HUES6 (cell line): ENCODE results near the gene XRCC5.

Experiments
- H3K27ac ChIP-seq: 2 replicates; pipeline ENCODE4 v1.7.0; 2013; ENCODE audit warnings: low read depth, mild to moderate bottlenecking, low read length, inconsistent platforms
- H3K27me3 ChIP-seq: 2 replicates; pipeline ENCODE4 v1.6.1; 2013; ENCODE audit warnings: low read length; ENCODE audit not compliant: control insufficient read depth, insufficient read depth
- H3K36me3 ChIP-seq: 2 replicates; pipeline ENCODE4 v1.6.1; 2013; ENCODE audit warnings: low read length; ENCODE audit not compliant: control insufficient read depth, insufficient read depth
- H3K4me1 ChIP-seq: 2 replicates; pipeline ENCODE4 v1.6.1; 2013; ENCODE audit warnings: low read length; ENCODE audit not compliant: control insufficient read depth, insufficient read depth
- H3K4me3 ChIP-seq: 2 replicates; pipeline ENCODE4 v1.5.1; 2013; ENCODE audit warnings: low read depth, low read length
- H3K9ac ChIP-seq: one replicate; pipeline ENCODE4 v1.6.1; 2013; ENCODE audit warnings: mild to moderate bottlenecking, low read length
- H3K9me3 ChIP-seq: 2 replicates; pipeline ENCODE4 v1.6.1; 2013; ENCODE audit warnings: low read depth, low read length; ENCODE audit not compliant: control insufficient read depth, insufficient read depth

XRCC5 gene

GRCh38 chr2:216233281-216233995 lies 124.3 kb downstream of the XRCC5 start:
- no peaks in the 10 kb centered on the region for H3K4me1 ChIP-seq
- H3K4me3 ChIP-seq, result no peak overlapping the region
- H3K9ac ChIP-seq, result no peak overlapping the region
- no peaks in the 10 kb centered on the region for H3K27me3 ChIP-seq
- H3K27ac ChIP-seq, result no peak overlapping the region
- H3K9me3 ChIP-seq, result 0 out of 2 replicates have a peak, but pooled peaks cover 5% of the 10 kb centered on the region
- no peaks in the 10 kb centered on the region for H3K36me3 ChIP-seq

- Histone ChIP-seq H3K9me3 (0 out of 2 replicates have a peak, but pooled peaks cover 5% of the 10 kb centered on the region), H3K36me3 (no peaks in the 10 kb centered on the region), H3K4me1 (no peaks in the 10 kb centered on the region), H3K9ac (no peak overlapping the region), H3K4me3 (no peak overlapping the region), H3K27ac (no peak overlapping the region), H3K27me3 (no peaks in the 10 kb centered on the region)
Measured at GRCh38 chr2:216234106-216234505, 125.0 kb downstream of the XRCC5 start.

GRCh38 chr2:216235462-216235861 lies 126.3 kb downstream of the XRCC5 start:
- Histone ChIP-seq H3K27ac (no peak overlapping the region), H3K4me1 (no peaks in the 10 kb centered on the region), H3K36me3 (no peaks in the 10 kb centered on the region), H3K4me3 (no peak overlapping the region), H3K9ac (no peak overlapping the region), H3K9me3 (0 out of 2 replicates have a peak, but pooled peaks cover 5% of the 10 kb centered on the region), H3K27me3 (no peaks in the 10 kb centered on the region)

- Histone ChIP-seq H3K9me3 (0 out of 2 replicates have a peak, but pooled peaks cover 5% of the 10 kb centered on the region), H3K27ac (no peak overlapping the region), H3K27me3 (no peaks in the 10 kb centered on the region), H3K9ac (no peak overlapping the region), H3K4me3 (no peak overlapping the region), H3K36me3 (no peaks in the 10 kb centered on the region), H3K4me1 (no peaks in the 10 kb centered on the region)
Measured at GRCh38 chr2:216235896-216236295, 126.7 kb downstream of the XRCC5 start.

- Histone ChIP-seq H3K27me3 (no peaks in the 10 kb centered on the region), H3K27ac (no peak overlapping the region), H3K4me1 (no peaks in the 10 kb centered on the region), H3K9ac (no peak overlapping the region), H3K36me3 (no peaks in the 10 kb centered on the region), H3K4me3 (no peak overlapping the region), H3K9me3 (0 out of 2 replicates have a peak, but pooled peaks cover 5% of the 10 kb centered on the region)
Measured at GRCh38 chr2:216236486-216236885, 127.3 kb downstream of the XRCC5 start.

- H3K27me3 ChIP-seq, result no peaks in the 10 kb centered on the region
- no peaks in the 10 kb centered on the region for H3K36me3 ChIP-seq
- H3K4me1 ChIP-seq, result peaks cover 10% of the 10 kb centered on the region; the same call in 1 of the 2 replicates
- H3K27ac ChIP-seq, result no peak overlapping the region
- H3K4me3 ChIP-seq, result no peak overlapping the region
- no peak overlapping the region for H3K9ac ChIP-seq
- H3K9me3 ChIP-seq, result no peaks in the 10 kb centered on the region
Measured at GRCh38 chr2:216242365-216242764, 133.2 kb downstream of the XRCC5 start.

GRCh38 chr2:216243026-216243425 lies 133.9 kb downstream of the XRCC5 start:
- Histone ChIP-seq H3K36me3 (no peaks in the 10 kb centered on the region), H3K9me3 (no peaks in the 10 kb centered on the region), H3K4me3 (no peak overlapping the region), H3K9ac (no peak overlapping the region), H3K27ac (no peak overlapping the region), H3K27me3 (no peaks in the 10 kb centered on the region), H3K4me1 (peaks cover 10% of the 10 kb centered on the region; the same call in 1 of the 2 replicates)

- no peaks in the 10 kb centered on the region for H3K27me3 ChIP-seq
- H3K4me3 ChIP-seq, result no peak overlapping the region
- H3K4me1 ChIP-seq, result peaks cover 10% of the 10 kb centered on the region; the same call in 1 of the 2 replicates
- no peak overlapping the region for H3K27ac ChIP-seq
- no peak overlapping the region for H3K9ac ChIP-seq
- no peaks in the 10 kb centered on the region for H3K36me3 ChIP-seq
- H3K9me3 ChIP-seq, result no peaks in the 10 kb centered on the region
Measured at GRCh38 chr2:216245391-216245975, 136.3 kb downstream of the XRCC5 start.

GRCh38 chr2:216246766-216247165 lies 137.6 kb downstream of the XRCC5 start:
- peaks cover 10% of the 10 kb centered on the region; the same call in 1 of the 2 replicates for H3K4me1 ChIP-seq
- no peaks in the 10 kb centered on the region for H3K36me3 ChIP-seq
- no peak overlapping the region for H3K4me3 ChIP-seq

More at GRCh38 chr2:216246766-216247165, 137.6 kb downstream of the XRCC5 start:
- no peak overlapping the region for H3K9ac ChIP-seq
- H3K27ac ChIP-seq, result no peak overlapping the region
- H3K9me3 ChIP-seq, result no peaks in the 10 kb centered on the region
- no peaks in the 10 kb centered on the region for H3K27me3 ChIP-seq
